NB4 (cell line): ENCODE data around the gene TMEM247.

ENCODE experiments used
- CTCF ChIP-seq: IDR thresholded peaks from one replicate; pipeline ENCODE4 v1.5.1; 2012; ENCODE audit warnings: low read depth, low read length
- POLR2A ChIP-seq: IDR thresholded peaks from 2 replicates; pipeline ENCODE4 v1.6.1; 2011; ENCODE audit warnings: mild to moderate bottlenecking; ENCODE audit not compliant: insufficient read length; ENCODE audit errors: extremely low read depth

- TF ChIP-seq CTCF (no peak), POLR2A (no peak)
Observed at GRCh38 chr2:46504685-46505471, 25.5 kb downstream of the TMEM247 start.
